Smooth muscle cell (in vitro differentiated cells): ENCODE measurements around the gene TRPC4AP. TPM values are rescaled to one million over a fixed set of nuclear protein-coding genes. Genes with fewer than 3 reads are reported as not detected.

ENCODE experiments used
- DNase-seq: peaks from one replicate; lab custom pipeline; 2025; ENCODE audit not compliant: unreplicated experiment; lab: John Stamatoyannopoulos, UW
- H2AFZ ChIP-seq: fragments of 200-600 bp; sonication (generic); 2 replicates; pipeline ENCODE4 v1.6.0; 2016; ENCODE audit warnings: antibody characterized with exemption, low read depth, mild to moderate bottlenecking
- H3F3A ChIP-seq: fragments of 200-600 bp; sonication (generic); 2 replicates; pipeline ENCODE4 v1.6.0; 2017; ENCODE audit warnings: antibody characterized with exemption, low read depth
- H3K27ac ChIP-seq: fragments of 200-600 bp; sonication (generic); 2 replicates; pipeline ENCODE4 v1.5.1; 2016; ENCODE audit warnings: low read depth, mild to moderate bottlenecking
- H3K27me3 ChIP-seq: fragments of 200-600 bp; sonication (generic); 2 replicates; pipeline ENCODE4 v1.6.1; 2016; ENCODE audit warnings: low read depth, mild to moderate bottlenecking
- H3K36me3 ChIP-seq: fragments of 200-600 bp; sonication (generic); 2 replicates; pipeline ENCODE4 v1.5.1; 2016; ENCODE audit warnings: low read depth
- H3K4me1 ChIP-seq: fragments of 200-600 bp; sonication (generic); 2 replicates; pipeline ENCODE4 v1.5.1; 2016; ENCODE audit warnings: low read depth
- H3K4me2 ChIP-seq: fragments of 200-600 bp; sonication (generic); 2 replicates; pipeline ENCODE4 v1.6.0; 2016; ENCODE audit warnings: mild to moderate bottlenecking
- H3K4me3 ChIP-seq: fragments of 200-600 bp; sonication (generic); 2 replicates; pipeline ENCODE4 v1.5.1; 2016; ENCODE audit warnings: mild to moderate bottlenecking
- H3K79me2 ChIP-seq: fragments of 200-600 bp; sonication (generic); 2 replicates; pipeline ENCODE4 v1.6.0; 2016; ENCODE audit warnings: low read depth, mild to moderate bottlenecking
- H3K9ac ChIP-seq: fragments of 200-600 bp; sonication (generic); 2 replicates; pipeline ENCODE4 v1.6.0; 2016; ENCODE audit warnings: low read depth
- H3K9me3 ChIP-seq: fragments of 200-600 bp; sonication (generic); replicated peaks from 2 replicates; pipeline ENCODE4 v1.5.1; 2016; ENCODE audit warnings: low read depth
- H4K20me1 ChIP-seq: fragments of 200-600 bp; sonication (generic); 2 replicates; pipeline ENCODE4 v1.6.0; 2016; ENCODE audit warnings: low read depth
- CTCF ChIP-seq: fragments of 200-600 bp; sonication (generic); IDR thresholded peaks from 2 replicates; pipeline ENCODE4 v1.5.1; 2017; ENCODE audit warnings: borderline replicate concordance, mild to moderate bottlenecking, antibody characterized with exemption; ENCODE audit not compliant: insufficient read depth, poor library complexity, severe bottlenecking
- WGBS: methylation state at CpG from one replicate; pipeline ENCODE4 v1.1.7; 2016; ENCODE audit warnings: low lambda C conversion rate; 5-methylcytosine and 5-hydroxymethylcytosine counted together
- polyA plus RNA-seq: library from polyadenylated mRNA; unstranded; fragments of >200 nt; fragmentation: Nextera tagmentation; extraction: Ambion mirVana; gene quantifications from 2 replicates; pipeline ENCODE4 v1.2.1, GENCODE V29; 2016
- total RNA-seq: library from RNA; depleted of rRNA; stranded (reverse); fragments of >200 nt; gene quantifications from 2 replicates; pipeline ENCODE4 v1.2.3, GENCODE V29; 2014

Gene TRPC4AP
- total RNA-seq (77.3 and 83.5 TPM in 2 replicates), polyA plus RNA-seq (87.2 and 95.4 TPM in 2 replicates)

GRCh38 chr20:35092524-35093266 lies at the start of gene TRPC4AP:
TSS of gene TRPC4AP (minus strand) at chr20:35092807. CDS start at chr20:35092781, 26 bp downstream.
- Histone ChIP-seq H3K27ac (peak within 1 kb of the TSS; percentile 95), H3K4me2 (peak within 1 kb of the TSS; percentile 96), H3K9me3 (no peaks in the 10 kb centered on the region), H3F3A (peaks cover 7% of the 10 kb centered on the region), H3K79me2 (peaks cover 49% of the 10 kb centered on the region), H4K20me1 (peaks cover 41% of the 10 kb centered on the region), H3K27me3 (no peaks in the 10 kb centered on the region), H3K4me3 (peak within 1 kb of the TSS; percentile 90), H3K9ac (peak within 1 kb of the TSS; percentile 92), H3K4me1 (peaks cover 11% of the 10 kb centered on the region), H3K36me3 (no peaks in the 10 kb centered on the region), H2AFZ (peak within 1 kb of the TSS; percentile 83)
- peak; percentile 96 for TF ChIP-seq CTCF
- DNase-seq = peak; percentile 69
- 5% methylated on average over 48 of the region's 69 CpGs for WGBS

- Histone ChIP-seq H4K20me1 (no peaks in the 10 kb centered on the region), H3K4me1 (no peaks in the 10 kb centered on the region), H3K9ac (no peak overlapping the region), H3K4me3 (no peak overlapping the region), H3K27me3 (no peaks in the 10 kb centered on the region), H3K4me2 (no peak overlapping the region), H3K27ac (no peak overlapping the region), H3K36me3 (peaks cover 6% of the 10 kb centered on the region), H3K79me2 (no peaks in the 10 kb centered on the region), H3F3A (no peaks in the 10 kb centered on the region), H2AFZ (no peak overlapping the region), H3K9me3 (no peaks in the 10 kb centered on the region)
- 71% methylated on average over 11 of the region's 11 CpGs for WGBS
- no peak for TF ChIP-seq CTCF
- no peak for DNase-seq
Observed at GRCh38 chr20:35135867-35136586, 43.4 kb upstream of the TRPC4AP start.

- no peaks in the 10 kb centered on the region for H4K20me1 ChIP-seq
- no peak overlapping the region for H3K27ac ChIP-seq
- no peak for DNase-seq
Observed at GRCh38 chr20:35134880-35135279, 42.3 kb upstream of the TRPC4AP start.

More at GRCh38 chr20:35134880-35135279, 42.3 kb upstream of the TRPC4AP start:
- H3K36me3 ChIP-seq = peaks cover 5% of the 10 kb centered on the region
- H3F3A ChIP-seq = no peaks in the 10 kb centered on the region
- no peak overlapping the region for H3K9ac ChIP-seq
- no peaks in the 10 kb centered on the region for H3K9me3 ChIP-seq
- TF ChIP-seq CTCF = no peak
- H3K4me3 ChIP-seq = no peak overlapping the region
- no peaks in the 10 kb centered on the region for H3K79me2 ChIP-seq
- H2AFZ ChIP-seq = no peak overlapping the region
- no peaks in the 10 kb centered on the region for H3K27me3 ChIP-seq
- no peaks in the 10 kb centered on the region for H3K4me1 ChIP-seq
- H3K4me2 ChIP-seq = no peak overlapping the region
- WGBS = 96% methylated on average over 6 of the region's 6 CpGs
